ENCODE data around the gene VWA3B. TPM values are rescaled to one million over a fixed set of nuclear protein-coding genes. Genes with fewer than 3 reads are reported as not detected.
"Not testable (repeated sequence)": the region's sequence is repeated elsewhere in the genome, so short reads cannot be mapped to it uniquely, and the experiment has no call there.

The VWA3B gene
- total RNA-seq, 1 experiment from 2014 or later: not detected

GRCh38 chr2:98093146-98093545, 6.2 kb downstream of the VWA3B start:
- peaks cover 11% of the 10 kb centered on the region for H3K27me3 Mint-ChIP-seq (ENCODE audit: unreplicated experiment)
- TF ChIP-seq CTCF (IDR thresholded peaks at IDR 0.05; ENCODE audit: unreplicated experiment): no peak
- H3K9me3 Mint-ChIP-seq (ENCODE audit: low read depth, unreplicated experiment): no peaks in the 10 kb centered on the region
- intact Hi-C loops (cut with micrococcal nuclease; ENCODE audit: unreplicated experiment): no loop called here
- no peaks in the 10 kb centered on the region for H3K36me3 Mint-ChIP-seq (ENCODE audit: insufficient read depth, unreplicated experiment)
- H3K4me3 Mint-ChIP-seq (ENCODE audit: low read depth, unreplicated experiment): no peak overlapping the region
- no peak overlapping the region for H3K27ac Mint-ChIP-seq (ENCODE audit: unreplicated experiment)
- BruUV-seq (replicated peaks): no TSS peak
- CTCF ChIA-PET: no interaction called here
- no peak for DNase-seq
- H3K4me1 Mint-ChIP-seq (ENCODE audit: low read depth, unreplicated experiment): no peaks in the 10 kb centered on the region

- Mint-ChIP-seq H3K4me1 (ENCODE audit: low read depth, unreplicated experiment) (no peaks in the 10 kb centered on the region), H3K27me3 (ENCODE audit: unreplicated experiment) (peaks cover 7% of the 10 kb centered on the region), H3K27ac (ENCODE audit: unreplicated experiment) (no peak overlapping the region), H3K36me3 (ENCODE audit: insufficient read depth, unreplicated experiment) (no peaks in the 10 kb centered on the region), H3K9me3 (ENCODE audit: low read depth, unreplicated experiment) (no peaks in the 10 kb centered on the region), H3K4me3 (ENCODE audit: low read depth, unreplicated experiment) (no peak overlapping the region)
- TF ChIP-seq CTCF (IDR thresholded peaks at IDR 0.05; ENCODE audit: unreplicated experiment): no peak
- CTCF ChIA-PET: no interaction called here
- intact Hi-C loops (cut with micrococcal nuclease; ENCODE audit: unreplicated experiment): no loop called here
- no peak for DNase-seq
- no TSS peak for BruUV-seq (replicated peaks)
These were observed 6.6 kb downstream of the VWA3B start for GRCh38 chr2:98093611-98094010.

GRCh38 chr2:98099939-98100743, 13.2 kb downstream of the VWA3B start:
- no peak for DNase-seq
- CTCF ChIA-PET: no interaction called here
- no TSS peak for BruUV-seq (replicated peaks)
- no peaks in the 10 kb centered on the region for H3K27me3 Mint-ChIP-seq (ENCODE audit: unreplicated experiment)
- no peaks in the 10 kb centered on the region for H3K36me3 Mint-ChIP-seq (ENCODE audit: insufficient read depth, unreplicated experiment)
- intact Hi-C loops (cut with micrococcal nuclease; ENCODE audit: unreplicated experiment): no loop called here
- no peak overlapping the region for H3K27ac Mint-ChIP-seq (ENCODE audit: unreplicated experiment)
- H3K4me1 Mint-ChIP-seq (ENCODE audit: low read depth, unreplicated experiment): no peaks in the 10 kb centered on the region
- TF ChIP-seq CTCF (IDR thresholded peaks at IDR 0.05; ENCODE audit: unreplicated experiment): no peak
- no peaks in the 10 kb centered on the region for H3K9me3 Mint-ChIP-seq (ENCODE audit: low read depth, unreplicated experiment)
- H3K4me3 Mint-ChIP-seq (ENCODE audit: low read depth, unreplicated experiment): no peak overlapping the region

GRCh38 chr2:98102315-98102714, 15.3 kb downstream of the VWA3B start:
- H3K4me3 Mint-ChIP-seq (ENCODE audit: low read depth, unreplicated experiment); H3K36me3 Mint-ChIP-seq (ENCODE audit: insufficient read depth, unreplicated experiment); BruUV-seq (replicated peaks); intact Hi-C loops (cut with micrococcal nuclease; ENCODE audit: unreplicated experiment); H3K27me3 Mint-ChIP-seq (ENCODE audit: unreplicated experiment); CTCF ChIA-PET; DNase-seq; H3K9me3 Mint-ChIP-seq (ENCODE audit: low read depth, unreplicated experiment); H3K27ac Mint-ChIP-seq (ENCODE audit: unreplicated experiment); H3K4me1 Mint-ChIP-seq (ENCODE audit: low read depth, unreplicated experiment): not testable (repeated sequence)

GRCh38 chr2:98102878-98103277, 15.9 kb downstream of the VWA3B start:
- no peak overlapping the region for H3K4me3 Mint-ChIP-seq (ENCODE audit: low read depth, unreplicated experiment)
- no TSS peak for BruUV-seq (replicated peaks)
- CTCF ChIA-PET: no interaction called here
- H3K27me3 Mint-ChIP-seq (ENCODE audit: unreplicated experiment): no peaks in the 10 kb centered on the region
- no peak for TF ChIP-seq CTCF (IDR thresholded peaks at IDR 0.05; ENCODE audit: unreplicated experiment)
- H3K9me3 Mint-ChIP-seq (ENCODE audit: low read depth, unreplicated experiment): no peaks in the 10 kb centered on the region
- intact Hi-C loops (cut with micrococcal nuclease; ENCODE audit: unreplicated experiment): no loop called here
- no peaks in the 10 kb centered on the region for H3K36me3 Mint-ChIP-seq (ENCODE audit: insufficient read depth, unreplicated experiment)
- DNase-seq: no peak
- no peaks in the 10 kb centered on the region for H3K4me1 Mint-ChIP-seq (ENCODE audit: low read depth, unreplicated experiment)
- H3K27ac Mint-ChIP-seq (ENCODE audit: unreplicated experiment): no peak overlapping the region
